GM18499 (cell line): ENCODE measurements around the gene SLC26A11.
"Not testable (repeated sequence)": the region's sequence is repeated elsewhere in the genome, so short reads cannot be mapped to it uniquely, and the experiment has no call there.

ENCODE experiments used
- ATAC-seq: cut with Tn5 transposase; IDR thresholded peaks from one replicate; pipeline ENCODE4 v1.9.1; 2021; ENCODE audit warnings: moderate number of reproducible peaks; ENCODE audit not compliant: insufficient read depth, unreplicated experiment

The SLC26A11 gene

GRCh38 chr17:80258296-80258695 is 38.1 kb downstream of the SLC26A11 start:
- not testable (repeated sequence) for ATAC-seq

GRCh38 chr17:80259457-80260068 is 39.3 kb downstream of the SLC26A11 start:
- no peak for ATAC-seq

- no peak for ATAC-seq
Observed at GRCh38 chr17:80260069-80260535, 39.9 kb downstream of the SLC26A11 start.

- ATAC-seq, result no peak
Observed at GRCh38 chr17:80260791-80261158, 40.5 kb downstream of the SLC26A11 start, which contains the start of gene RNF213. TSS of gene RNF213 (plus strand) at chr17:80260852. CDS start at chr17:80263682, 2,830 bp downstream.

- ATAC-seq, result no peak
Observed at GRCh38 chr17:80261159-80261894, 41.1 kb downstream of the SLC26A11 start.

- ATAC-seq, result no peak
Observed at GRCh38 chr17:80261895-80262279, 41.7 kb downstream of the SLC26A11 start.

- ATAC-seq, result no peak
Observed at GRCh38 chr17:80262291-80262690, 42.1 kb downstream of the SLC26A11 start.

- ATAC-seq, result no peak
Observed at GRCh38 chr17:80262775-80263244, 42.6 kb downstream of the SLC26A11 start.

- no peak for ATAC-seq
Observed at GRCh38 chr17:80263253-80264204, 43.3 kb downstream of the SLC26A11 start.

- no peak for ATAC-seq
Observed at GRCh38 chr17:80264205-80265075, 44.2 kb downstream of the SLC26A11 start.

GRCh38 chr17:80265205-80266068 is 45.2 kb downstream of the SLC26A11 start:
- ATAC-seq, result no peak

GRCh38 chr17:80267391-80267790 is 47.2 kb downstream of the SLC26A11 start:
- ATAC-seq, result no peak

- no peak for ATAC-seq
Observed at GRCh38 chr17:80268427-80268826, 48.2 kb downstream of the SLC26A11 start.

GRCh38 chr17:80269405-80269807 is 49.2 kb downstream of the SLC26A11 start:
- no peak for ATAC-seq

- no peak for ATAC-seq
Observed at GRCh38 chr17:80270104-80270503, 49.9 kb downstream of the SLC26A11 start.

GRCh38 chr17:80270836-80271235 is 50.6 kb downstream of the SLC26A11 start:
- ATAC-seq, result no peak

- ATAC-seq, result no peak
Observed at GRCh38 chr17:80272366-80272765, 52.1 kb downstream of the SLC26A11 start.

GRCh38 chr17:80274331-80274730 is 54.1 kb downstream of the SLC26A11 start:
- ATAC-seq, result no peak
